Stimulated activated CD8-positive, alpha-beta memory T cell treated with anti-CD3 and anti-CD28 coated beads, Interleukin-4, amount 100 ng/mL, for 24 hours (primary cell): Measurements from ENCODE around the gene KASH5.
"Not testable (repeated sequence)": the region's sequence is repeated elsewhere in the genome, so short reads cannot be mapped to it uniquely, and the experiment has no call there.

ENCODE experiments used
- DNase-seq: peaks from one replicate; pipeline ENCODE4 v3.0.0-alpha.2; 2020; ENCODE audit warnings: low read depth

The KASH5 gene

GRCh38 chr19:49455773-49456172 lies 67.7 kb downstream of the KASH5 start:
- no peak for DNase-seq

- no peak for DNase-seq
Observed at GRCh38 chr19:49456326-49456725, 68.3 kb downstream of the KASH5 start.

GRCh38 chr19:49458567-49458903 lies 70.5 kb downstream of the KASH5 start:
- DNase-seq, result no peak

GRCh38 chr19:49459388-49459787 lies 71.3 kb downstream of the KASH5 start:
- no peak for DNase-seq

GRCh38 chr19:49461130-49461529 lies 73.1 kb downstream of the KASH5 start:
- not testable (repeated sequence) for DNase-seq

- DNase-seq, result no peak
Observed at GRCh38 chr19:49461656-49462055, 73.6 kb downstream of the KASH5 start.

GRCh38 chr19:49462492-49462891 lies 74.4 kb downstream of the KASH5 start:
- no peak for DNase-seq

GRCh38 chr19:49463960-49464740 lies 76.1 kb downstream of the KASH5 start:
- no peak for DNase-seq

- no peak for DNase-seq
Observed at GRCh38 chr19:49465371-49465770, 77.3 kb downstream of the KASH5 start.
